A549 treated with dexamethasone at 1 μM for 4 hours (cell line): ENCODE data around the gene GTPBP4. TPM values are rescaled to one million over a fixed set of nuclear protein-coding genes. Genes with fewer than 3 reads are reported as not detected.

ENCODE experiments used
- total RNA-seq: library from RNA; stranded (reverse); fragments of 200-300 nt; extraction: Qiagen RNA extraction; gene quantifications from 5 replicates; pipeline ENCODE4 v1.2.3, GENCODE V29; 2022

The GTPBP4 gene
- total RNA-seq, result 97.4 to 131 TPM (median 104 TPM) in 5 replicates

DNA sequence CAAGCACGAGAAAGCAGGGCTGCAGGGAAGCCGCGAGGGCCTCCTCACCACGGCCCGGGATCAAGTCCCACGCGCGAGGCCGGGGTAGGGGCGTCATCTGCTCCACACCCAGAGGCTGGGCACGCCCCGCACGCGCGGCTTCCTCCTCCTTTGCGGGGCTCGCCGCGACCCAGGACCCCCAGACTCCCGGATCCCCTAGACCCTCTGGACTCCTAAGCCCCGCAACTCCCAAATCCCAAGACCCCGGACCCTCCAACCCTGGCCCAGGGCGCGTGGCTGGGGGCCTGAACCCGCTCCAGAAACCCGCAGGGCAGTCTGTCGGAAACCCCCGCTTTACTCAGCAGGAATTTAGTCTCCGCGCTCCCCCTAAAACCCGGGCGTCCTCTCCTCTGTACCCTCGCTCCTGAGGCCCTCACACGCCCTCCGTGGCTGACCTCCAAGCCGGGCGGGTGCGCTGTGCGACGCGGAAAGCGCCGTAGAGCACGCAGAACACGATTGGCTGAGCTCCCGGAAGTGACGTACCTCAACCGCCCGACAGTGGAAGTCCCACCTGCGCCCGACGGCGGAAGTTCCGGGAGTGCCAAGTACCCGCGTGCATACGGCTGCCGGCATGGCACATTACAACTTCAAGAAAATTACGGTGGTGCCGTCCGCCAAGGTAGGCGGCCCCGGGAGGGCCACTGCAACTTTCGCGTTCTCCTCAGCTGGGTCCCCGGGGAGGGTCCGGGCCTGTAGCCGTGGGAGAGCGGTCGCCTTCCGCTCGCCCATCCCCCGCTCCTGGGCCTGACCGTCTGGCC is at the start of gene GTPBP4:
GTPBP4 (plus strand) TSS at position 565 of the 797 bp plus-strand sequence; CDS start at position 611, 46 bp downstream.

DNA sequence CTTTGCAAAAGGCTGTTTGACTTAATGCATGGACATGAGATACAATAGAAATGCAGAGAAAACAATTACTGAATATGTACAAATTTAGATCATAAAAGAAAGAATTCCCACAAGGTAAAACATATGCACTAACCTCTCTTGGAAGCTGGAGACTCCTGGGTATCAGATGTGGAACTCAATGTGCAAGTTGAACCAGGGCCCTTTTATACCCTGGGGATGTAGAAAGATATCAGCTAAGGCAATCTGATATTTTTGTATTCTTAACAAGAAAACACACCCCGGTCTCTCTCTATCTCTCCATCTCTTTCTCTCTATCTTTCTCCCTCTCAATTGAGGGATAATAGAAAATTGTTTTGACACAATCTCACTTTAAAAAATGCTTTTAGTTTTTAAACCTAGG is 37.4 kb downstream of the GTPBP4 start, which contains the start of gene IDI2:
IDI2 (minus strand) TSS at position 177 of the 400 bp plus-strand sequence. CDS start 1,136 bp downstream, outside the sequence.

DNA sequence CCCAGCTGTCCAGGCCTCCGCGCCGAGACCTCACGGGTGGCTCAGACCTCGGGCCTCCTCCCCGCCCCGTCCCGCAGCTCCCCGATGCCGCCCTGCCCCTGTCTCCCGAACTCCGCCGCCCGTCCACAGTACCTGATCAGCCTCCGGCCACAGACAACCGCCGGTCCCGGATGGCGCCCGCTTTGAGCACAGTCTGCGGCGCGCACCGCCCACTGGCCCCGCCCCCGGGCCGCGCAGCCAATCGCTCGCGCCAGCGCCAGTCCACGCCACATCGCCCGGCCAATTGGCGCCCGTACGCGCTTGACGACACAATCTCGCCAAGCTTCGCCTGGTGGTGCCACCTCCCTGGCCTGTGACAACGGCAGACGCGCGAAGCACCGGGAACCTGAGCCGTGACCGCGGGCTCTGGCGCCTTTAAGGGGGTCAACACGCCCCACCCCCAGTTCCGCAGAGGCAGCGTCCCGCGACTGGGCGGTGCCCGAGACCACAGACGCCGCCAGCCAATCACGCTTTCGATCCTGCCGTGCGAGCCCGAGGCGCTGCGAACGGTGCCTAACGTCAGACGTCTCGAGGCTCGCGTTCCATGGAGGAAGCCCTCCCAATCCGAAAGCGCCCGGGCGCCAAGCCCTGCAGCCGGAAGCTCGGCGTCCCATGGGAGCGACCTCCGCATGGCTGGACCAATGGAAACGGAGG is 60.6 kb downstream of the GTPBP4 start, which contains the start of gene IDI1:
IDI1 (minus strand) TSS at position 388 of the 693 bp plus-strand sequence; CDS start at position 272, 116 bp downstream.

DNA sequence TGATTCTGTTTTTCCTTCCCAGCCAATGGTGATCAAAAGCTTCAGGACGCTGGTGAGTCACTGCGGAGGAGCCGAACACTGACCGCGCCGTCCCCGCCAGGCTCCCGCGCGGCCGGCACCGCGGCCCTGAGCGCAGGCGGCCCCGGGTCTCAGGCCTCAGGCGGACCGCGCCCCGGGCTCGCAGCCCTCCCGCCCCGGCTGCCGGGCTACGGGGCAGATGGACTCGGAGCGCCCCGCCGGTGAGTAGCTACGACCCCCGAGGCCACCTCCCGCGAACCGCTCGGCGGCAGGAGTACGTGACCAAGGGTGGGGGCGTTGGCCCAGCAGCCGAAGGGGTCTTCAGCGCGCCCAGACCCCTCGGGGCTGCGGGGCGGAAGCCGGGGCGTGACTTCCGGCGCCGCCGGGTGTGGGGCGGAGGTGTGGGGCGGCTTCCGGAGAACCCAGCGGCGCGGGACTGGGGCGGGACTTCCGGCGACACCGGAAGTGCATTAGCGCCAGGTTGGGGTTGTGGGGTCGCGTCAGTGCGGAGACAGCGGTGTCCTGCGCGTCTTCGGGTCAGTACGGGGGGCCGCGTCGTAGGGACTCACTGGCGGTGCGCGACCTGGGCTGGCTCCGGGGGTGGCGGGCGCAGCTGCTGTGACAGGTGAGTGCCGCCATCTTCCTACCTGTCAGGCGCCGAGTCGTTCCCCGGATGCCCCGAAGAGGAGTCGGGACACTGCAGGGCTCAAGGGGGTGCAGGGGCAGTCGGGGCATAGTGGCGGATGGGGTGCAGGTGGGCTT is 68.3 kb downstream of the GTPBP4 start, which contains the start of gene WDR37:
WDR37 (plus strand) TSS at position 60 of the 780 bp plus-strand sequence. CDS start 15,771 bp downstream, outside the sequence.

Other genes starting within 250 kb of the GTPBP4 start
- 33.8 to 45.4 TPM (median 41.3 TPM) in 5 replicates for gene LARP4B, start 56.7 kb upstream of the GTPBP4 start, total RNA-seq
- 0.07 TPM in 1 of 5 replicates, not detected in the others for gene IDI2, start 37.4 kb downstream of the GTPBP4 start, total RNA-seq
- gene IDI1, start 60.7 kb downstream of the GTPBP4 start, total RNA-seq, result 29.8 to 36.3 TPM (median 32.0 TPM) in 5 replicates
- gene WDR37, start 68.0 kb downstream of the GTPBP4 start, total RNA-seq, result 7.2 to 9.9 TPM (median 8.5 TPM) in 5 replicates